Measurements from ENCODE around the gene APOE. TPM values are rescaled to one million over a fixed set of nuclear protein-coding genes. Genes with fewer than 3 reads are reported as not detected.

APOE gene
- total and polyA plus RNA-seq, 12 donors: 569 to 21,602 (median 8,894) TPM

DNA sequence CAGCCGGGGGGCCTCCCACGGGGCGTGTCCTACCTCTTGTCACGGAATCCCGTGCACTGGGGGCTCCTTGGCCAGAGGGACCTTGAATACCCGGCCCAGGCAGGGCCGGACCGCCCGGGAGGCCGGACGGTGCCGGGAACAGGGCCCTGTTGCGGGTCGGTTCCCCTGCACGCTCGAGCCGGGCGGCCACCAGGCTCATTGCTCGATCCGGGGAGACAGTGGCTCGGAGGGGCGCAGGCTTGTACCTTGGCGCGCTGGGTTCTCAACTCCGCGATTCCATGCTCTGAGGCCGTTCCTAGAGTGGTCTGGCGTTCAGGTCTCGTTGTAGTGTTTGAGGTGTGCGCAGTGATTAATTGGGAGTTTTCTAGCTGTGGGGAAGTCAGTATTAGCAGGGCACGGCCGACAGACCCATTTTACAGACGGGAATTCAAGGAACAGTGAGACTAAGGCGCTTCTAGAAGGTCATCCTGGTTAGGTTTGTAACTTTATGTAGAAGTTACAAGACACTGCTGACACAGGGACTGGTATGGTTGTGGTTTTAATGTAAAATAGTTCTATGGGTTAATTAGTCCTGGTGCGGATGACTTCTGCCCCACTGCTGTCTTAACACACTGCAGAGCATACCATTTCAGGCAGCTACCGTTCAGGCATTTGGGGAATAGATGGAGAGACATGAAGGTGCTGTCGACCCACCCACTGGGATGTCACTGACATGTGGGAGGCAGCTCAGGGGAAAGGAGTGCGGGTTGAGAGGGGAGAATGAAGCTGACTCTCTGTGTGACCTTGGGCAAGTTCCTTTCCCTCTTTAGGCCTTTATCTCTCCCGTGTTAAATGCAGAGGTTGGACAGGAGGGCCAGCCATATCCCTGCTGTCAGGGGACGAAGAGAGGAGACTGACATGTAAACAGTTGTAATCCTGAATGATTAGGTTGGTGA lies 50.2 kb downstream of the APOE start:
- TF ChIP-seq POLR2A (IDR thresholded peaks at IDR 0.05): peak in 1 of 2 donors; percentile 23
- TF ChIP-seq, protein P1, sequence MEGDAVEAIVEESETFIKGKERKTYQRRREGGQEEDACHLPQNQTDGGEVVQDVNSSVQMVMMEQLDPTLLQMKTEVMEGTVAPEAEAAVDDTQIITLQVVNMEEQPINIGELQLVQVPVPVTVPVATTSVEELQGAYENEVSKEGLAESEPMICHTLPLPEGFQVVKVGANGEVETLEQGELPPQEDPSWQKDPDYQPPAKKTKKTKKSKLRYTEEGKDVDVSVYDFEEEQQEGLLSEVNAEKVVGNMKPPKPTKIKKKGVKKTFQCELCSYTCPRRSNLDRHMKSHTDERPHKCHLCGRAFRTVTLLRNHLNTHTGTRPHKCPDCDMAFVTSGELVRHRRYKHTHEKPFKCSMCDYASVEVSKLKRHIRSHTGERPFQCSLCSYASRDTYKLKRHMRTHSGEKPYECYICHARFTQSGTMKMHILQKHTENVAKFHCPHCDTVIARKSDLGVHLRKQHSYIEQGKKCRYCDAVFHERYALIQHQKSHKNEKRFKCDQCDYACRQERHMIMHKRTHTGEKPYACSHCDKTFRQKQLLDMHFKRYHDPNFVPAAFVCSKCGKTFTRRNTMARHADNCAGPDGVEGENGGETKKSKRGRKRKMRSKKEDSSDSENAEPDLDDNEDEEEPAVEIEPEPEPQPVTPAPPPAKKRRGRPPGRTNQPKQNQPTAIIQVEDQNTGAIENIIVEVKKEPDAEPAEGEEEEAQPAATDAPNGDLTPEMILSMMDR (IDR thresholded peaks at IDR 0.05): no peak
- DNase-seq: peak in 3 of 7 donors; percentile 27 to 46 (median 36)
- H3K4me1 ChIP-seq (replicated peaks in 1 of 2): peaks cover 25 to 70% of the 10 kb centered on the region in 2 donors
- peak overlapping the region in 4 of 5 donors; percentile 76 to 94 (median 89) for H3K27ac ChIP-seq
- H3K4me3 ChIP-seq: peak overlapping the region; percentile 75 to 88 (median 82)
- no peaks in the 10 kb centered on the region for H3K27me3 ChIP-seq
- WGBS, 4 donors: 3 to 9% (median 5%) methylated on average over 19 to 40 of the region's 40 CpGs
- no peaks in the 10 kb centered on the region for H3K9me3 ChIP-seq (replicated peaks in 1 of 3)
- intact Hi-C loops (cut with DNase I): no loop called here
- peaks cover 0 to 3% of the 10 kb centered on the region in 2 donors for H3K36me3 ChIP-seq (replicated peaks in 1 of 2)

DNA sequence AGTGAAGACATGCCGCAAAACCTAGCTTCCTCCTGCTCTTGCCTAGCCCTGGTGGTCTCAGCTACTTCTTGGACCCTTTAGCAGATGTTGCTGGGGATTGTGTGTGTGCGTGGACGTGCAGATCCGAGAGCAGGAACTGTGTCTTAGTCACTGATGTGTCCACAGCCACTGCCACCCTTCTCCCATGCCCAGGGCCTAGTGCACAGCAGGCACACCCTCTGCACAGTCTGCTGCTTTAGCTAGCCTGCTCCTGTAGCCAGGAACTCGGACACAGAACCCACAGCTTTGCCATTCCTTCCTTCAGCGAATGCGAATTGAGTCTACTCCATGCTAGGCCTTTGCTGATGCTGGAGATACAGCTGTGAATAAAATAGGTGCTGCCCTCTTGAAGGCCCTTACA lies 51.9 kb downstream of the APOE start:
- peaks cover 0 to 11% of the 10 kb centered on the region in 2 donors for H3K36me3 ChIP-seq (replicated peaks in 1 of 2)
- peak overlapping the region in 4 of 5 donors; percentile 4 to 94 (median 78) for H3K27ac ChIP-seq
- no peaks in the 10 kb centered on the region for H3K9me3 ChIP-seq (replicated peaks in 1 of 3)
- H3K4me3 ChIP-seq: no peak overlapping the region
- TF ChIP-seq, protein P1 (IDR thresholded peaks at IDR 0.05): no peak
- TF ChIP-seq POLR2A (IDR thresholded peaks at IDR 0.05): peak in 1 of 2 donors; percentile 10
- H3K4me1 ChIP-seq (replicated peaks in 1 of 2): peaks cover 18 to 67% of the 10 kb centered on the region in 2 donors
- no peaks in the 10 kb centered on the region for H3K27me3 ChIP-seq
- peak in 1 of 7 donors; percentile 45 for DNase-seq
- WGBS, 4 donors: 49 to 61% (median 58%) methylated on average over 4 to 7 of the region's 7 CpGs
- intact Hi-C loops (cut with DNase I): no loop called here

DNA sequence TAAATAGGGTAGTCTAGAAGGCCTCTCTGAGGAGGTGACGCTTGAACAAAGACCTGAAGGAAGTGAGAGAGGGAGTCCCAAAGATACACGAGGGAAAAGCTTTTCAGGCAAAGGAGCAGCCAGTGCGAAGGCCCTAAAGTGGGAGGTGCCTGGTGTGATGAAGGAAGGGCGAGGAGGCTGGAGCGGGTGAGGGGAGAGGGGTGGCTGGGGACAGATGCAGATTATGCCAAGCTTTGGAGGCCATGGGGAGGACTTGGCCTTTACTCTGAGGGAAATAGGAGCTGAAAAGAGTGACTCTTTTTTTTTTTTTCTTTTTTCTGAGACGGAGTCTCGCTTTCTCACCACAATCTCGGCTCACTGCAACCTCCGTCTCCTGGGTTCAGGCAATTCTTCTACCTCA lies 52.5 kb downstream of the APOE start:
- TF ChIP-seq, protein P1 (IDR thresholded peaks at IDR 0.05): no peak
- TF ChIP-seq POLR2A (IDR thresholded peaks at IDR 0.05): peak in 1 of 2 donors; percentile 18
- Histone ChIP-seq H3K4me1 (replicated peaks in 1 of 2) (peaks cover 18 to 67% of the 10 kb centered on the region in 2 donors), H3K36me3 (replicated peaks in 1 of 2) (peaks cover 0 to 16% of the 10 kb centered on the region in 2 donors), H3K27me3 (no peaks in the 10 kb centered on the region), H3K27ac (peak overlapping the region in 4 of 5 donors; percentile 4 to 94 (median 78)), H3K9me3 (replicated peaks in 1 of 3) (no peaks in the 10 kb centered on the region), H3K4me3 (no peak overlapping the region)
- WGBS, 4 donors: 38 to 52% (median 46%) methylated on average over 7 to 9 of the region's 9 CpGs
- intact Hi-C loops (cut with DNase I): no loop called here
- DNase-seq: peak in 6 of 7 donors; percentile 47 to 70 (median 66)

Other genes with a start within 250 kb of the APOE start
- 10 to 100 TPM in 1 of 9 donors, 1 to 10 TPM in 8; 1.6 to 11.0 (median 3.1) TPM for gene CEACAM19, start 234.3 kb upstream of the APOE start, total RNA-seq
- 10 to 100 TPM in 2 of 3 donors, 1 to 10 TPM in 1; 2.2 to 38.2 (median 26.4) TPM for gene CEACAM19, start 234.3 kb upstream of the APOE start, polyA plus RNA-seq
- gene CEACAM16, start 206.6 kb upstream of the APOE start, total RNA-seq: under 1 TPM in 3 of 9 donors, not detected in 6; 0.27 to 0.69 (median 0.30) TPM
- gene CEACAM16, start 206.6 kb upstream of the APOE start, polyA plus RNA-seq: 1 to 10 TPM in 1 of 3 donors, under 1 TPM in 1, not detected in 1; 0.57 to 1.4 TPM
- gene BCL3, start 157.1 kb upstream of the APOE start, total RNA-seq: 10 to 100 TPM in 8 of 9 donors, under 1 TPM in 1; 1.00 to 85.1 (median 47.6) TPM
- gene BCL3, start 157.1 kb upstream of the APOE start, polyA plus RNA-seq: 100 to 1,000 TPM in 1 of 3 donors, 10 to 100 TPM in 2; 10.2 to 120 (median 45.9) TPM
- gene CBLC, start 127.9 kb upstream of the APOE start, total RNA-seq: under 1 TPM in 1 of 9 donors, not detected in 8; 0.14 TPM
- under 1 TPM in 1 of 3 donors, not detected in 2; 0.13 TPM for gene CBLC, start 127.9 kb upstream of the APOE start, polyA plus RNA-seq
- gene BCAM, start 96.7 kb upstream of the APOE start, total RNA-seq: 10 to 100 TPM in 8 of 9 donors, 1 to 10 TPM in 1; 7.5 to 81.1 (median 43.4) TPM
- gene BCAM, start 96.7 kb upstream of the APOE start, polyA plus RNA-seq: 10 to 100 TPM in 2 of 3 donors, 1 to 10 TPM in 1; 5.1 to 68.4 (median 55.1) TPM
- gene NECTIN2, start 59.5 kb upstream of the APOE start, total RNA-seq: 100 to 1,000 TPM in 8 of 9 donors, 10 to 100 TPM in 1; 97.7 to 243 (median 131) TPM
- gene NECTIN2, start 59.5 kb upstream of the APOE start, polyA plus RNA-seq: 100 to 1,000 TPM in 2 of 3 donors, 10 to 100 TPM in 1; 82.7 to 139 (median 124) TPM
- 100 to 1,000 TPM in 3 of 9 donors, 10 to 100 TPM in 6; 53.1 to 248 (median 68.5) TPM for gene TOMM40, start 14.5 kb upstream of the APOE start, total RNA-seq
- gene TOMM40, start 14.5 kb upstream of the APOE start, polyA plus RNA-seq: 100 to 1,000 TPM in 1 of 3 donors, 10 to 100 TPM in 2; 63.2 to 112 (median 70.5) TPM
- gene APOC1, start 8.8 kb downstream of the APOE start, total RNA-seq: 1,000 to 10,000 TPM; 1,263 to 3,854 (median 2,137) TPM
- gene APOC1, start 8.8 kb downstream of the APOE start, polyA plus RNA-seq: 1,000 to 10,000 TPM in 2 of 3 donors, 100 to 1,000 TPM in 1; 583 to 2,292 (median 2,067) TPM
- gene APOC4, start 36.4 kb downstream of the APOE start, total RNA-seq: 1 to 10 TPM in 3 of 9 donors, under 1 TPM in 2, not detected in 4; 0.83 to 4.5 (median 1.3) TPM
- gene APOC4, start 36.4 kb downstream of the APOE start, polyA plus RNA-seq: 1 to 10 TPM in 1 of 3 donors, under 1 TPM in 1, not detected in 1; 0.67 to 2.4 TPM
- gene APOC2, start 40.3 kb downstream of the APOE start, total RNA-seq: 10 to 100 TPM in 2 of 9 donors, 1 to 10 TPM in 6, not detected in 1; 1.3 to 16.9 (median 4.7) TPM
- gene APOC2, start 40.3 kb downstream of the APOE start, polyA plus RNA-seq: 10 to 100 TPM in 2 of 3 donors, 1 to 10 TPM in 1; 5.4 to 68.1 (median 14.2) TPM
- 100 to 1,000 TPM in 8 of 9 donors, 10 to 100 TPM in 1; 67.8 to 293 (median 254) TPM for gene CLPTM1, start 49.6 kb downstream of the APOE start, total RNA-seq
- gene CLPTM1, start 49.6 kb downstream of the APOE start, polyA plus RNA-seq: 100 to 1,000 TPM; 220 to 306 (median 233) TPM
- gene RELB, start 95.7 kb downstream of the APOE start, total RNA-seq: 10 to 100 TPM in 7 of 9 donors, 1 to 10 TPM in 2; 2.0 to 39.1 (median 11.6) TPM
- 10 to 100 TPM in 2 of 3 donors, 1 to 10 TPM in 1; 3.9 to 17.7 (median 12.4) TPM for gene RELB, start 95.7 kb downstream of the APOE start, polyA plus RNA-seq
- 100 to 1,000 TPM in 1 of 9 donors, 10 to 100 TPM in 8; 19.8 to 137 (median 53.7) TPM for gene CLASRP, start 133.2 kb downstream of the APOE start, total RNA-seq
- gene CLASRP, start 133.2 kb downstream of the APOE start, polyA plus RNA-seq: 100 to 1,000 TPM in 2 of 3 donors, 10 to 100 TPM in 1; 39.8 to 730 (median 246) TPM
- gene ZNF296, start 170.7 kb downstream of the APOE start, total RNA-seq: 1 to 10 TPM in 2 of 9 donors, under 1 TPM in 6, not detected in 1; 0.06 to 1.3 (median 0.68) TPM
- gene ZNF296, start 170.7 kb downstream of the APOE start, polyA plus RNA-seq: 10 to 100 TPM in 1 of 3 donors, 1 to 10 TPM in 1, not detected in 1; 2.5 to 13.2 TPM
- gene GEMIN7, start 173.5 kb downstream of the APOE start, total RNA-seq: 10 to 100 TPM in 7 of 9 donors, 1 to 10 TPM in 2; 4.0 to 24.9 (median 14.6) TPM
- 10 to 100 TPM; 11.3 to 29.0 (median 23.9) TPM for gene GEMIN7, start 173.5 kb downstream of the APOE start, polyA plus RNA-seq
- gene PPP1R37, start 187.4 kb downstream of the APOE start, total RNA-seq: 10 to 100 TPM; 24.3 to 86.7 (median 53.1) TPM
- 100 to 1,000 TPM in 1 of 3 donors, 10 to 100 TPM in 2; 16.4 to 244 (median 45.4) TPM for gene PPP1R37, start 187.4 kb downstream of the APOE start, polyA plus RNA-seq